ENCODE measurements around the gene CREBBP.

DNA sequence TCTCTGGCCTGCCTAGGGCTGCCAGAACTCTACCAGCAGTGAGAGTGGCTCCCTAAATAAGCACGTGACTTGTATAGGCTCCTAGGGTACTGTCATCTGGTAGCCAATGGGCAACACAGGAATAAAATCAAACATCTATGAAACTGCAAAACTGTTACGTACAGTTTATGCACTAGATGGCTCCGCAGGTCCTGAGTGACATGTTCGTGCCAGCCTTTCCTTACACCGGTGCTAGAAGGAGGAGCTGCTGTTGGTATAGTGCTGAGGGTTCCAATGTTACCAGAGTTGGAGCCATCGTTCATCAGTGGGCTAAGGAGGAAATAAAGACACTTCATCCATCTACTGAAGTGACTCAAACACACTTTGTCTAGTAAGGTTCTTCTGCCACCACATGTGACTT, 99.9 kb downstream of the CREBBP start:
- TF ChIP-seq, protein P1, sequence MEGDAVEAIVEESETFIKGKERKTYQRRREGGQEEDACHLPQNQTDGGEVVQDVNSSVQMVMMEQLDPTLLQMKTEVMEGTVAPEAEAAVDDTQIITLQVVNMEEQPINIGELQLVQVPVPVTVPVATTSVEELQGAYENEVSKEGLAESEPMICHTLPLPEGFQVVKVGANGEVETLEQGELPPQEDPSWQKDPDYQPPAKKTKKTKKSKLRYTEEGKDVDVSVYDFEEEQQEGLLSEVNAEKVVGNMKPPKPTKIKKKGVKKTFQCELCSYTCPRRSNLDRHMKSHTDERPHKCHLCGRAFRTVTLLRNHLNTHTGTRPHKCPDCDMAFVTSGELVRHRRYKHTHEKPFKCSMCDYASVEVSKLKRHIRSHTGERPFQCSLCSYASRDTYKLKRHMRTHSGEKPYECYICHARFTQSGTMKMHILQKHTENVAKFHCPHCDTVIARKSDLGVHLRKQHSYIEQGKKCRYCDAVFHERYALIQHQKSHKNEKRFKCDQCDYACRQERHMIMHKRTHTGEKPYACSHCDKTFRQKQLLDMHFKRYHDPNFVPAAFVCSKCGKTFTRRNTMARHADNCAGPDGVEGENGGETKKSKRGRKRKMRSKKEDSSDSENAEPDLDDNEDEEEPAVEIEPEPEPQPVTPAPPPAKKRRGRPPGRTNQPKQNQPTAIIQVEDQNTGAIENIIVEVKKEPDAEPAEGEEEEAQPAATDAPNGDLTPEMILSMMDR (conservative IDR thresholded peaks at IDR 0.05; ENCODE audit: low read depth in 2 of 2): peak in 1 of 2 experiments; percentile 32; a peak in 2 of 4 replicates
- TF ChIP-seq EZH2phosphoT487 (IDR thresholded peaks at IDR 0.05; ENCODE audit: unreplicated experiment): no peak
- no peak for TF ChIP-seq EZH2 (IDR thresholded peaks at IDR 0.05; ENCODE audit: low read depth, unreplicated experiment)
- no peak for TF ChIP-seq POLR2AphosphoS5 (IDR thresholded peaks at IDR 0.05; ENCODE audit: low read depth)
- TF ChIP-seq NANOG (IDR thresholded peaks at IDR 0.05; ENCODE audit: borderline replicate concordance): no peak
- TF ChIP-seq ZNF331 (CRISPR knock-in tag; IDR thresholded peaks at IDR 0.05; ENCODE audit: low read depth): no peak
- TF ChIP-seq, protein P2, sequence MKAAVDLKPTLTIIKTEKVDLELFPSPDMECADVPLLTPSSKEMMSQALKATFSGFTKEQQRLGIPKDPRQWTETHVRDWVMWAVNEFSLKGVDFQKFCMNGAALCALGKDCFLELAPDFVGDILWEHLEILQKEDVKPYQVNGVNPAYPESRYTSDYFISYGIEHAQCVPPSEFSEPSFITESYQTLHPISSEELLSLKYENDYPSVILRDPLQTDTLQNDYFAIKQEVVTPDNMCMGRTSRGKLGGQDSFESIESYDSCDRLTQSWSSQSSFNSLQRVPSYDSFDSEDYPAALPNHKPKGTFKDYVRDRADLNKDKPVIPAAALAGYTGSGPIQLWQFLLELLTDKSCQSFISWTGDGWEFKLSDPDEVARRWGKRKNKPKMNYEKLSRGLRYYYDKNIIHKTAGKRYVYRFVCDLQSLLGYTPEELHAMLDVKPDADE (IDR thresholded peaks at IDR 0.05): no peak
- no peak for TF ChIP-seq STAT1 (IDR thresholded peaks at IDR 0.05; ENCODE audit: unreplicated experiment)
